K562 (cell line): Measurements from ENCODE around the gene WT1. TPM values are rescaled to one million over a fixed set of nuclear protein-coding genes. Genes with fewer than 3 reads are reported as not detected.

Source experiments
- CREM ChIP-seq: IDR thresholded peaks from 2 replicates; pipeline ENCODE4 v1.6.1; 2014; ENCODE audit warnings: antibody characterized with exemption, low read depth
- FOXK2 ChIP-seq, 2 experiments: fragments of 450-650 bp; IDR thresholded peaks in 1 of 2; conservative IDR thresholded peaks in 1 of 2; 2 replicates each; pipeline ENCODE4 v1.6.1; 2016; ENCODE audit warnings: low read depth in 2 of 2, mild to moderate bottlenecking in 1 of 2
- FOXP1 ChIP-seq: sonication (generic); formaldehyde crosslinking; IDR thresholded peaks from 2 replicates; pipeline ENCODE4 v1.8.0; 2022; ENCODE audit warnings: mild to moderate bottlenecking, missing genetic modification reagents
- KDM1A ChIP-seq, 2 experiments: fragments of 450-650 bp; IDR thresholded peaks; 2 replicates each; pipeline ENCODE4 v1.6.1; 2016; ENCODE audit warnings: mild to moderate bottlenecking in 2 of 2
- MECOM ChIP-seq: fragments of 250-450 bp; sonication (Bioruptor Pico); IDR thresholded peaks from 2 replicates; pipeline ENCODE4 v1.8.0; 2022; ENCODE audit warnings: inconsistent platforms
- MEF2A ChIP-seq: IDR thresholded peaks from 2 replicates; pipeline ENCODE4 v1.6.1; 2011; ENCODE audit warnings: low read depth, mild to moderate bottlenecking, low read length, moderate library complexity; ENCODE audit not compliant: control insufficient read depth
- RCOR1 ChIP-seq, 2 experiments: IDR thresholded peaks; 2 replicates each; pipeline ENCODE4 v1.6.1; 2012; ENCODE audit warnings: low read depth in 2 of 2, low read length in 2 of 2, borderline replicate concordance in 1 of 2, improper control_type of control experiment in 1 of 2
- SOX6 ChIP-seq: fragments of 450-650 bp; IDR thresholded peaks from 2 replicates; pipeline ENCODE4 v1.6.1; 2014; ENCODE audit warnings: mild to moderate bottlenecking
- TEAD4 ChIP-seq, 2 experiments: sonication (generic) in 1 of 2; formaldehyde crosslinking in 1 of 2; IDR thresholded peaks; 2 replicates each; pipeline versions ENCODE4 v1.6.1 to v1.8.0; 2012 to 2022; ENCODE audit warnings: borderline replicate concordance in 1 of 2, inconsistent platforms in 1 of 2, low read length in 1 of 2, mild to moderate bottlenecking in 1 of 2, missing genetic modification reagents in 1 of 2
- polyA plus RNA-seq, 8 experiments: library from polyadenylated mRNA; depleted of rRNA in 4 of 8; stranded (reverse) in 5 of 8; unstranded in 3 of 8; fragments of >200 nt; fragmentation: Nextera tagmentation in 2 of 8; fragmentation: Illumina TruSeq in 1 of 8; extraction: Ambion mirVana in 2 of 8; extraction: Trizol in 1 of 8; gene quantifications; 2 replicates each; pipeline versions ENCODE4 v1.2.1 to v1.2.3, GENCODE V29; 2011 to 2014; ENCODE audit warnings: inconsistent platforms in 1 of 8, missing spikeins in 1 of 8
- total RNA-seq, 7 experiments: library from RNA; depleted of rRNA in 6 of 7; stranded (reverse); fragments of >200 nt in 6 of 7; fragmentation: Illumina TruSeq in 2 of 7; extraction: Trizol in 2 of 7; gene quantifications; 2 replicates each; pipeline versions ENCODE4 v1.2.1 to v1.2.3, GENCODE V29; 2011 to 2021; ENCODE audit warnings: low replicate concordance in 1 of 7
- TF ChIP-seq, protein P1 (sequence below), 2 experiments: fragments of 450-650 bp in 1 of 2; sonication (generic) in 1 of 2; formaldehyde crosslinking in 1 of 2; IDR thresholded peaks in 1 of 2; conservative IDR thresholded peaks in 1 of 2; 2 replicates each; pipeline versions ENCODE4 v1.6.1 to v1.8.1; 2016 to 2023; ENCODE audit warnings: mild to moderate bottlenecking in 2 of 2, moderate library complexity in 2 of 2, inconsistent platforms in 1 of 2, missing genetic modification reagents in 1 of 2
- TF ChIP-seq, protein P2 (sequence below): IDR thresholded peaks from 2 replicates; pipeline ENCODE4 v1.6.1; 2016; ENCODE audit warnings: missing genetic modification characterization, missing compliant biosample characterization
- TF ChIP-seq, protein P3 (sequence below): fragments of 250-450 bp; sonication (Bioruptor Pico); IDR thresholded peaks from 2 replicates; pipeline ENCODE4 v1.5.0; 2022; ENCODE audit warnings: mild to moderate bottlenecking
- TF ChIP-seq, protein P4 (sequence below): fragments of 250-450 bp; sonication (Bioruptor Pico); IDR thresholded peaks from 2 replicates; pipeline ENCODE4 v1.5.0; 2021; ENCODE audit warnings: mild to moderate bottlenecking, moderate library complexity

WT1 gene
- total and polyA plus RNA-seq, 9 of the 15 experiments (the other 6 are each of a cell fraction or from before 2014, with no cell fraction given): 7.1 to 33.8 (median 19.4) TPM

GRCh38 chr11:32466279-32466915, 31.1 kb upstream of the WT1 start (continued):
- TF ChIP-seq, protein P1, sequence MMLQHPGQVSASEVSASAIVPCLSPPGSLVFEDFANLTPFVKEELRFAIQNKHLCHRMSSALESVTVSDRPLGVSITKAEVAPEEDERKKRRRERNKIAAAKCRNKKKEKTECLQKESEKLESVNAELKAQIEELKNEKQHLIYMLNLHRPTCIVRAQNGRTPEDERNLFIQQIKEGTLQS (IDR thresholded peaks at IDR 0.05): peak; percentile 29; the same call in 1 of the 2 replicates
- TF ChIP-seq, protein P1 (CRISPR knock-in tag; conservative IDR thresholded peaks at IDR 0.05): no peak
- TF ChIP-seq FOXK2 (conservative IDR thresholded peaks at IDR 0.05 in 1 of 2, IDR thresholded peaks at IDR 0.05 in 1 of 2; ENCODE audit: low read depth in 2 of 2): peak; percentile 51 to 72; a peak in 3 of 4 replicates
- TF ChIP-seq, protein P2, sequence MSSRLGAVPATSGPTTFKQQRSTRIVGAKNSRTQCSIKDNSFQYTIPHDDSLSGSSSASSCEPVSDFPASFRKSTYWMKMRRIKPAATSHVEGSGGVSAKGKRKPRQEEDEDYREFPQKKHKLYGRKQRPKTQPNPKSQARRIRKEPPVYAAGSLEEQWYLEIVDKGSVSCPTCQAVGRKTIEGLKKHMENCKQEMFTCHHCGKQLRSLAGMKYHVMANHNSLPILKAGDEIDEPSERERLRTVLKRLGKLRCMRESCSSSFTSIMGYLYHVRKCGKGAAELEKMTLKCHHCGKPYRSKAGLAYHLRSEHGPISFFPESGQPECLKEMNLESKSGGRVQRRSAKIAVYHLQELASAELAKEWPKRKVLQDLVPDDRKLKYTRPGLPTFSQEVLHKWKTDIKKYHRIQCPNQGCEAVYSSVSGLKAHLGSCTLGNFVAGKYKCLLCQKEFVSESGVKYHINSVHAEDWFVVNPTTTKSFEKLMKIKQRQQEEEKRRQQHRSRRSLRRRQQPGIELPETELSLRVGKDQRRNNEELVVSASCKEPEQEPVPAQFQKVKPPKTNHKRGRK (tag): no peak
- TF ChIP-seq CREM: 0 out of 2 replicates have a peak, but pooled peaks have one; percentile 12
- peak; percentile 40; the same call in 1 of the 2 replicates for TF ChIP-seq SOX6
- TF ChIP-seq FOXP1: no peak
- TF ChIP-seq, protein P3, sequence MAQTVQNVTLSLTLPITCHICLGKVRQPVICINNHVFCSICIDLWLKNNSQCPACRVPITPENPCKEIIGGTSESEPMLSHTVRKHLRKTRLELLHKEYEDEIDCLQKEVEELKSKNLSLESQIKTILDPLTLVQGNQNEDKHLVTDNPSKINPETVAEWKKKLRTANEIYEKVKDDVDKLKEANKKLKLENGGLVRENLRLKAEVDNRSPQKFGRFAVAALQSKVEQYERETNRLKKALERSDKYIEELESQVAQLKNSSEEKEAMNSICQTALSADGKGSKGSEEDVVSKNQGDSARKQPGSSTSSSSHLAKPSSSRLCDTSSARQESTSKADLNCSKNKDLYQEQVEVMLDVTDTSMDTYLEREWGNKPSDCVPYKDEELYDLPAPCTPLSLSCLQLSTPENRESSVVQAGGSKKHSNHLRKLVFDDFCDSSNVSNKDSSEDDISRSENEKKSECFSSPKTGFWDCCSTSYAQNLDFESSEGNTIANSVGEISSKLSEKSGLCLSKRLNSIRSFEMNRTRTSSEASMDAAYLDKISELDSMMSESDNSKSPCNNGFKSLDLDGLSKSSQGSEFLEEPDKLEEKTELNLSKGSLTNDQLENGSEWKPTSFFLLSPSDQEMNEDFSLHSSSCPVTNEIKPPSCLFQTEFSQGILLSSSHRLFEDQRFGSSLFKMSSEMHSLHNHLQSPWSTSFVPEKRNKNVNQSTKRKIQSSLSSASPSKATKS (CRISPR knock-in tag): no peak
- TF ChIP-seq MECOM: no peak
- TF ChIP-seq MEF2A: peak; percentile 57; the same call in 1 of the 2 replicates
- TF ChIP-seq RCOR1 (IDR thresholded peaks at IDR 0.05; ENCODE audit: borderline replicate concordance in 1 of 2, low read depth in 2 of 2, low read length in 2 of 2): peak in 1 of 2 experiments; percentile 21; a peak in 1 of 4 replicates
- TF ChIP-seq, protein P4, sequence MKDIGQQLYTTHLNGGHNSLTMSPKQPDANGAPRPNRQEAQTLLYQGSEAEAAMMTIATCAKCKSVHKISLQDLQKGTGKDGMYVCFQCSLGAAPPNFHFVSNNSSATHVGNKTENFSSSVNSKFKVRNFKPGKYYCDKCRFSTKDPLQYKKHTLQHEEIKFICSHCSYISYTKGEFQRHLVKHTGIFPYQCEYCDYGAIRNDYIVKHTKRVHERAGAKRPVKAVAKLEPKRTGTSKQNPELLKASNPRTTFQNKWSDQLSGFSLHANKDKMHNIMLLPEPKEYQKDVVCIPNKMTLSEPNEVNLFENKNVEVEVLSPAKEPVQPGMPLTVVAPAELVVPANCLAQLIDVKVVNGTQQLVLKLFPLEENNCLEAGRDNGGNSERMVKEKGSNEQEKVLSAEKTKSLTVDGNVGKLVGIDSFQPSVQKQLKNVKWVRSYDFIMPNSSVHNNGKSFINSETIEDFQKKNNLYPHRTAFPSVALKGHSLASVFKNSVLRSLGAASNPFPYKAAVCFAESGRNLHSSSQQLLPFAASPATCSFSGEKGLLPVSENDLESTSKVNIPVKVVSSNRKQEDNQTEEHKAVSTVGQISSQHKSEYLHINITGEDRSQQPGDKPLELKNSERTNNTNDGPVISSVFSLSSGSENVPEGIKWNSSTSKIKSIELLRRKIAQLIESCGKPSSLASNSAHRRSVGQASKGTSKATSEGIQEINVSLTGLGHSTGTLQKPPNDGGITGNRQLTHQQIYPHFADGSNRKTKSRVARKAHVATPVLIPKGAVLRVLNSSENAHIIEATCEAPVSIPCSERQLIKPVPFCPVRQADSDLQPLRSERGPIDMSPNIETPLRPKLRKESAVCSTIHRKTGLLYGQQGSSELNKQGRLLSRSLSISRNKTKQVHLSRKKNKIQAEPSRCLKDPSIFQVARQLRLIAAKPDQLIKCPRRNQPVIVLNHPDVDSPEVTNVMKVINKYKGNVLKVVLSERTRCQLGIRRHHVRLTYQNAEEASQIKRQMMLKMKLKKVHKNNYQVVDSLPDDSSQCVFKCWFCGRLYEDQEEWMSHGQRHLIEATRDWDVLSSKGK (CRISPR knock-in tag): no peak
- no peak for TF ChIP-seq KDM1A (IDR thresholded peaks at IDR 0.05)
- peak; percentile 61; the same call in 1 of the 2 replicates for TF ChIP-seq TEAD4 (IDR thresholded peaks at IDR 0.05; ENCODE audit: low read length)
- no peak for TF ChIP-seq TEAD4 (CRISPR knock-in tag; IDR thresholded peaks at IDR 0.05; ENCODE audit: borderline replicate concordance)
